Germinal center (tissue), 1 donor: Measurements from ENCODE around the gene JAKMIP1.
A peak's percentile ranks its signal among the peaks of the same experiment; 100 is the strongest.

ENCODE experiments used
- DNase-seq: peaks from one replicate; pipeline ENCODE4 v3.0.0; 2012; ENCODE audit warnings: mixed read lengths, low spot score

The JAKMIP1 gene

GRCh38 chr4:6200011-6200921 lies at the start of gene JAKMIP1:
Gene JAKMIP1 (minus strand): TSS chr4:6200549. CDS start chr4:6112850, 87,699 bp downstream.
- DNase-seq, result peak; percentile 95

DNA sequence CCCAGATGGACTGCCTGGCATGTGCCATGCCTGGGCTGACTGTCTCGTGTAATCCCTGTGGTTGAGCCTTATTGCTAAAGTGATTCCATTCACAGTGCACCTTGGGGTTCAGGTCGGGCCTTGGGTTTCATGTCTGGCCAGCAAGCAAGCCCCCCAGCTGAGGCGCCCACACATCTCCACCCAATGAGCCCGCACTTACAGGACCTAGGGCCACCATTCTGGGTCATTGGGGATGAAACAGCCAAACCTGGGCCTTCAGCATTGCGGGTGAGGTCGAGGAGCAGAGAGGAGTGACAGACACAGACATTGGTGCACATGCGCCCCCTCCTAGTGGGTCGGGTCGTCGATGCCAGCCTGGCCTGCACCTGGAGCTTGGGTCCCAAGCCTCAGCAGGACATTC lies 48.0 kb upstream of the JAKMIP1 start:
- no peak for DNase-seq

DNA sequence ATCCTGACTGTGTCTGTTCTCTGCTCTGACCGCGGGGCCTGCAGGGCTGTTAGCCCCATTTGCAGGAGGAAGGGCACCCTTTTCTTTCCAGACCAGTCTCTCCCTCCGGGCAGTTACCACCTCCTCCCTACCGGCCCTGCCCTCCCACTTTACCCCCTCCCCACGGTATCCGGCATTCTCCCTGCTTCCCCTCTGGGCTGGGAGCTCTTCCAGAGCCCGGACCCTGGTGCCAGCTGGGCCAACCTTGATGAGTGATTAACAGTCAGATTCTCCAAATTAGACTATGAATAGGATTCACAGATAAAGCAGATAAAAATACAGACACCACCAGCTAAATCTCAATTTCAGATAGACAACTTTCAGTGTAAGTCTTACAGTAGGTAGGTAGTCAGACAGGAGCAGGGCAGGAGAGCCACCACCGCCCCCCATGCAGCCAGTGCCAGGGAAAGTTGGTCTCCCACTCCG lies 45.9 kb upstream of the JAKMIP1 start:
- no peak for DNase-seq

GRCh38 chr4:6245246-6246169 lies 45.2 kb upstream of the JAKMIP1 start:
- no peak for DNase-seq

DNA sequence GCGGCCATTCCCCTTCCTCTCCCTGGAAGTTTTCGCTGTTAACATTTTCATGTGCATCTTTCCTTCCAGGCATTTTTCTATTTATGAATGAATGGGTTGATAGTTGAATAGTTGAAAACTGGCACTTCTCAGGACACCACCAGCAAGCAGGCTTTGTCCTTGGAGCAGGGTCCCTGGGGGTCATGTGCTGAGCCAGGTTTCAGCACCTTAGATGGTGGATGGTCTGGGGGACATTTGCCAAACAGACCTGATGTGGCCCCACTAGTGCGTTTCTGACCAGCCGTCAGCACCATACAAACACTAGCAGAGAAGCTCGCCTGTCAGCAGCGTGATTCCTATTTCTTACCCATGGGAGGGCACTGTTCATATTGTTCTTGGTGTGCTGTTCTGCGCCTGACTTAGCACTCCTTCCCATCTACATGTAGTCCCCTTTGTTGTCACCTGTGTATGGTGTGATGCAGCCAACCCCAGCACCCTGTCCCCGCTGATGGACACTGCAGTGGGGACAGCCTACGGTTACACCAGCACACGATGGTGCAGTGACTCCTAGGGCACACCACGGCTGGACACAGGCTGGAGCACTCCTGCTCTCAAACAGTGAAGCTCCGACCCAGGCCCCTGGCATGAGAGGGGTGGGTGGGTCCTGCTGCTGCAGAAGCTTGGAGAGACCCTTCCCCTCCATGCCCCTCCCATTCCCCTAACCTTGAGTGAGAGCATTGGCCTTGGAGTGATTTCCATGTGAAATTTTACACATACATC lies 42.1 kb upstream of the JAKMIP1 start:
- no peak for DNase-seq

DNA sequence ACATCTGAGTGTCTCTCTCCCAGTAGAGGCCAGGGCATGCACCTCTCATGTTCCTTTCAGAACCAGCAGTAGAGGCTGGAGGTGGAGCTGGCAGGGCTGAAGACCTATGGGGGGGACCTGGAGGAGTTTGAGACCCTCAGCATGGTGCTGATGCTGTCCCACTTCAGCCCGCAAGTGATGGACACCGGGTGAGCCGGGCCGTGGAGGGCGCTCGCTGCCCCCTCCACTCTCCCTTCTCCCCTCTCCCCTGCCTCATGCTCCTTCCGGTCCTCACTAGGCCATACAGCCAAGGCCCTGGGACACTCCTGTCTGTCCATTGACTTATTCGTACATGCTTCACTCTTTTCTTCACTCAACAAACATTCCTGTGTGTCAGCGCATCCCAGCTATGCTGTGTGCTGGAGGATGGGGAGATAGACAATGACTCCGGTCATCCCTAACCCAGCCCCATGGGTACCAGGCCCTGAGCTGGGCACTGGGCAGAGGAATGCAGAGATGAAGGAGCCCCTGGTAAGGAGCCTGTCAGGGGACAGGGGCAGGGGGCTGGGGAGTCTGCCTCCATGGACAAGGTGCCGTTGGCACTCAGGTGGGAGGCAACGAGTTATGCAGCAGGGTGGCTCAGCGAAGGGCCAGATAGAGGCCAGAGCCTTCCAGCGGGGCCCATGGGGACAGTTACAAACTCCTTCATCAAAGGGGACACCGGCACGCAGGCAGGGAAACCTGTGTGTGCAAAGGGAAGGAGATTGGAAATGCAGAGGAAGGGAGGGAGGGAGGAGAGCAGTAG lies 40.9 kb upstream of the JAKMIP1 start:
- DNase-seq, result no peak

GRCh38 chr4:6239968-6240367 lies 39.6 kb upstream of the JAKMIP1 start:
- DNase-seq, result no peak

DNA sequence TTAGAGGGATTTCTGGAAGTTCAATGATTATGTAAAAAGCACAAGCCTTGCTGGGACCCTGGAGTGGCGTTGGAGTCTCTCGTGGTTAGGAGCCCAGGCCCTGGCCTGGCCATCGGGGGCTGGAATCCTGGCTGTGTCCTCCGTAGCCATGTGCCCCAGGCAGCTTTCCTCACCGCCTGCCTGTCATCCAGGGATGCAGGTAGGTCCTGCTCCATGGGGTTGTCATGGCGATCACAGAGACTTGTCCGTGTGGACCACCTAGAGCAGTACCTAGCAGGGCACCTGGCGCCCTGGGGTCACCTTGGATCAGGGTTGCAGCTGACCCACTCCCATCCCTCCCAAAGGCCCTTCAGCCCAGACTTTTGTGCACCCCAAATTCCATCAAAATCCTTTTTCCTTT lies 39.1 kb upstream of the JAKMIP1 start:
- DNase-seq, result no peak

GRCh38 chr4:6236816-6237390 lies 36.6 kb upstream of the JAKMIP1 start:
- DNase-seq, result no peak

GRCh38 chr4:6235901-6236640 lies 35.7 kb upstream of the JAKMIP1 start:
- no peak for DNase-seq

- DNase-seq, result no peak
Observed at GRCh38 chr4:6235012-6235411, 34.7 kb upstream of the JAKMIP1 start.

DNA sequence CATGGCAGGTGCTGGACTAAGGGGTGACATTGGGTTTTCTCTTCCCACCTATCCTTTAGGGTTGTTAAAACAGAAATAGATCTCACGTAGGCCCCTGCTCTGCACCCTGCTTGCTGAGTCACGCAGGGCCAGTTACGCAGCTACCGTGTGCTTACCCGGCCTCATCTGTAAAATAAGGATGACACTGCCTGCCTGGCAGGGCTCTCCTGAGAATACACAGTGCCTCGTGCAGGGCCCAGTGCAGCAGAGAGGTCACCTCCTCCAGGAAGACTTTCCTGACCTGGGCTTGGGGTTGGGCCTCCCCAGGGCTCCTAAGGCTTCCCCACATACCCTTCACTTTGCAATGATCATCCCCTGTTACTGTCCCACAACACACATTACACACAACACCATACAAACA lies 33.6 kb upstream of the JAKMIP1 start:
- no peak for DNase-seq

- DNase-seq, result no peak
Observed at GRCh38 chr4:6232836-6233785, 32.8 kb upstream of the JAKMIP1 start.

DNA sequence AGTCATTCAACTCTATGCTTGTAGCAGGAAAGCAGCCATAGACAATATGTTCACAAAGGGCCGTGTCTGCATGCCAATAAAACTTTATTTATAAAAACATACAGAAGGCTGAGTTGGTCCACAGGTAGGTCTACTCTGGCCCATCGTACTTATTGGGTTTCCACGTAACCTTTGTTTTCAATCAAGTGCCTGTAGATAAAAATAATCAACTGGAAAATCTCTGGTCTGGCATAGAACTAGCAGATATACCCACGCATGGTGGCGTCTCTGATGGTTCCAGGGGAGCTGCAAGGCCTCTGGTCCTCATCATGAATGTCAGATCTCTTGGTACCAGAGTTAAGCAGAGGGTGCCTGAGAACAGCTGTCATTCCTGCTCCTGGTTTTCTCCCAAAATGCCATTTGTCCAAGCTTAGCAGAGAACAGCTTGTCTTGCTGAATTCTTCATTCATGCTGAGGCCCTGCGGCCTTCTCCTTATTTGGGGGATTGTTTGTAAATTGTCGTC lies 31.4 kb upstream of the JAKMIP1 start:
- DNase-seq, result no peak

- no peak for DNase-seq
Observed at GRCh38 chr4:6230827-6231662, 30.7 kb upstream of the JAKMIP1 start.

DNA sequence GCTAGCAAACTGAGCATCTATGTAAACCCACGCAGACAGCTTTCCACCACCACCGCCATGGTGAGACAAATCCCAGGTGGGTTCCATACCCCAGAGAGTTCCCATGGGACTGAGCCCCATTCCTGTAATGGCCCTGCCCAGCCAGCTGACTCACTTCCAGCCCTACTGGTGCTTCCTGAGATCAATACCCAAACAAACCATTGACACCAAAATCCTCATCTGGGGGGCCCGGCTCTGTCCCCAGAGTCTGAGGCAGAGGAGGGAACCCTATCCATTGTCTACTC lies 30.1 kb upstream of the JAKMIP1 start:
- DNase-seq, result no peak

- no peak for DNase-seq
Observed at GRCh38 chr4:6229671-6230501, 29.5 kb upstream of the JAKMIP1 start.
